Pancreas (tissue), 10 donors: ENCODE measurements around the gene BPIFB2. TPM values are rescaled to one million over a fixed set of nuclear protein-coding genes. Genes with fewer than 3 reads are reported as not detected.
A peak's percentile ranks its signal among the peaks of the same experiment; 100 is the strongest.

Source experiments
- ATAC-seq, 4 donors: fragments of 200-7000 bp; cut with Tn5 transposase; one replicate each; pipeline versions ENCODE4 v1.8.0 to v1.9.1; 2020; ENCODE audit warnings: mild to moderate bottlenecking in 4 of 4, moderate library complexity in 4 of 4
- DNase-seq, 6 donors: peaks; one replicate each; pipeline ENCODE4 v3.0.0-alpha.2; 2020
- FAIRE-seq: peaks from 2 replicates; lab custom pipeline; 2012; peaks lifted over from hg19 to GRCh38; lab: Jason Lieb, UNC
- H3K27ac ChIP-seq, 4 donors: fragments of 200-600 bp; sonication (generic); 1 replicate in 3 of 4; 2 replicates in 1 of 4; pipeline versions ENCODE4 v1.5.0 to v1.8.0; 2020
- H3K27me3 ChIP-seq, 4 donors: fragments of 200-600 bp; one replicate each; pipeline ENCODE4 v1.8.0; 2021
- H3K36me3 ChIP-seq, 3 donors: fragments of 200-600 bp; sonication (generic) in 1 of 3; one replicate each; pipeline versions ENCODE4 v1.5.0 to v1.8.0; 2020 to 2021
- H3K4me1 ChIP-seq, 3 donors: fragments of 200-600 bp; one replicate each; pipeline ENCODE4 v1.8.0; 2021
- H3K4me3 ChIP-seq, 4 donors: fragments of 200-600 bp; sonication (generic) in 2 of 4; one replicate each; pipeline versions ENCODE4 v1.5.0 to v1.8.0; 2020 to 2021
- H3K9me3 ChIP-seq, 4 donors: fragments of 200-600 bp; one replicate each; pipeline ENCODE4 v1.8.0; 2021
- CTCF ChIP-seq, 4 donors: fragments of 200-600 bp; sonication (generic) in 3 of 4; IDR thresholded peaks; one replicate each; pipeline versions ENCODE4 v1.5.0 to v1.8.0; 2021; ENCODE audit warnings: antibody characterized with exemption in 4 of 4
- WGBS, 2 donors: extraction: QIAGEN DNeasy Blood & Tissue Kit; methylation state at CpG; one replicate each; pipeline ENCODE4 v1.1.7; 2013; 5-methylcytosine and 5-hydroxymethylcytosine counted together
- intact Hi-C, 3 donors: fragments of 100-400 bp; cut with DNase I; formaldehyde crosslinking; loops; one replicate each; pipeline versions ENCODE4 v1.11.1 to v1.14.2; 2022
- polyA plus RNA-seq, 2 donors: library from polyadenylated mRNA; stranded (reverse); fragments of 200-250 nt; gene quantifications; one replicate each; pipeline ENCODE4 v1.2.3, GENCODE V29; 2013
- total RNA-seq, 6 donors: library from RNA; stranded (reverse); fragmentation: NEBNext Ultra II Directional in 4 of 6; extraction: Animal tissue kit (Norgen Biotek cat#: 25700) in 4 of 6; gene quantifications; one replicate each; pipeline versions ENCODE4 v1.2.1 to v1.2.4, GENCODE V29; 2021 to 2023
- donor health status: healthy with polysubstance abuse.
- donor health status: DM: no; HTN: no; CAD: no; lungs with moderate emphysema.
- donor health status: DM: no; HTN: no; CAD: no.
- donor health status: control.
- donor health status: control.
- donor health status: Bipolar disorder and iron deficiency.
- donor health status: DM: yes; HTN: yes; CAD: no.
- donor health status: DM: no; HTN: no; CAD: no.
- donor health status: DM: no; HTN: no; CAD: no.
- donor health status: DM: yes; HTN: yes; CAD: no.

Gene BPIFB2
- total and polyA plus RNA-seq, 8 donors = 0.05 to 0.16 TPM; not detected in 6

GRCh38 chr20:33004141-33004751 lies 3.3 kb upstream of the BPIFB2 start, which contains the start of gene SUN5:
SUN5 (minus strand) TSS chr20:33004433; CDS start chr20:33004340, 93 bp downstream.
- intact Hi-C loops = no loop called here
- Histone ChIP-seq H3K4me1 (no peaks in the 10 kb centered on the region), H3K4me3 (no peak within 1 kb of the TSS), H3K9me3 (no peaks in the 10 kb centered on the region), H3K36me3 (no peaks in the 10 kb centered on the region), H3K27ac (no peak within 1 kb of the TSS), H3K27me3 (no peaks in the 10 kb centered on the region)
- DNase-seq (no peak), FAIRE-seq (no peak), ATAC-seq (no peak)
- WGBS, 2 donors = 47 to 58% methylated on average over 6 of the region's 6 CpGs
- no peak for TF ChIP-seq CTCF (IDR thresholded peaks at IDR 0.05)

- peak in 2 of 4 donors; percentile 8 to 29 for TF ChIP-seq CTCF (IDR thresholded peaks at IDR 0.05)
- no peak overlapping the region for H3K4me3 ChIP-seq
- DNase-seq (no peak), ATAC-seq (no peak), FAIRE-seq (no peak)
- no peaks in the 10 kb centered on the region for H3K4me1 ChIP-seq
- H3K36me3 ChIP-seq = no peaks in the 10 kb centered on the region
- 41 to 58% methylated on average over 4 of the region's 4 CpGs for WGBS, 2 donors
- H3K9me3 ChIP-seq = no peaks in the 10 kb centered on the region
- no peak overlapping the region for H3K27ac ChIP-seq
- H3K27me3 ChIP-seq = no peaks in the 10 kb centered on the region
- intact Hi-C loops = no loop called here
These were observed 2.4 kb upstream of the BPIFB2 start for GRCh38 chr20:33005132-33005566.

- intact Hi-C loops = no loop called here
- no peak for FAIRE-seq
- WGBS, 2 donors = 62 to 76% methylated on average over 8 of the region's 8 CpGs
These were observed 1.4 kb upstream of the BPIFB2 start for GRCh38 chr20:33005908-33006775.

GRCh38 chr20:33006776-33007375 lies 628 bp upstream of the BPIFB2 start:
- FAIRE-seq = no peak
- intact Hi-C loops = no loop called here

More at GRCh38 chr20:33005908-33006775, 1.4 kb upstream of the BPIFB2 start:
- Histone ChIP-seq H3K4me1 (no peaks in the 10 kb centered on the region), H3K4me3 (no peak overlapping the region), H3K36me3 (no peaks in the 10 kb centered on the region), H3K27me3 (no peaks in the 10 kb centered on the region), H3K27ac (no peak overlapping the region), H3K9me3 (no peaks in the 10 kb centered on the region)
- ATAC-seq (peak in 1 of 4 donors; percentile 42), DNase-seq (peak in 1 of 6 donors; percentile 31)
- no peak for TF ChIP-seq CTCF (IDR thresholded peaks at IDR 0.05)

More at GRCh38 chr20:33006776-33007375, 628 bp upstream of the BPIFB2 start:
- WGBS, 2 donors = 73 to 82% methylated on average over 8 of the region's 8 CpGs
- DNase-seq (peak in 1 of 6 donors; percentile 13), ATAC-seq (no peak)
- no peaks in the 10 kb centered on the region for H3K27me3 ChIP-seq
- TF ChIP-seq CTCF (IDR thresholded peaks at IDR 0.05) = no peak
- no peaks in the 10 kb centered on the region for H3K36me3 ChIP-seq
- no peaks in the 10 kb centered on the region for H3K9me3 ChIP-seq
- no peaks in the 10 kb centered on the region for H3K4me1 ChIP-seq
- no peak overlapping the region for H3K27ac ChIP-seq
- no peak overlapping the region for H3K4me3 ChIP-seq
